GM18526 (cell line): ENCODE results near the gene B4GAT1.

Experiments
- POLR2A ChIP-seq: IDR thresholded peaks from 3 replicates; pipeline ENCODE4 v1.6.1; 2011; ENCODE audit not compliant: insufficient read length; ENCODE audit errors: extremely low read depth

The B4GAT1 gene

GRCh38 chr11:66340596-66341501 lies 6.6 kb downstream of the B4GAT1 start:
- TF ChIP-seq POLR2A, result no peak

- no peak for TF ChIP-seq POLR2A
Measured at GRCh38 chr11:66339686-66340483, 7.5 kb downstream of the B4GAT1 start.

DNA sequence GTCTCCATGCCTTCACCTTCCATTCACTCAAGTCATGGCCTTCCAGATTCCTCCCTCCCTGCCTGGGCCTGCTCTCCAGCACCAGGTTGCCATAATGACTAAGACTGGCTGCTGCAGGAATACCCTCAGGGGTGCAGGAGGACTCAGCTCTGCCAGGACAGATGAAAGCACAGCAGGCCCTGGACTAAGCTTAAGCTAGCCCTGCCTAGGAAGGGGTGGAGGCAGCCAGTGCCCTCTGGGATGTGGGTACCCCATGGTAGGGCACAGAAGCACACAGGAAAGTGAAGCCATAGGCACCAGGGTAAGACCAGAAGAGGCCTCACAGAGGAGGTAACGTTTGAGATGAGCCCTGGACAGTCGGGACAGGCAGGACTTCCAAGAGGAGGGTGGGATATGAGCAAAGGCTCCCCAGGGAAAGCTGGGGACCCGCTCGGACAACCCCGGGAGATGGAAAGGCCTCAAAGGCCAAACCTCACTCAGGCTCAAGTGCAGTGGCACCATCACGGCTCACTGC lies 8.2 kb downstream of the B4GAT1 start:
- TF ChIP-seq POLR2A, result no peak

DNA sequence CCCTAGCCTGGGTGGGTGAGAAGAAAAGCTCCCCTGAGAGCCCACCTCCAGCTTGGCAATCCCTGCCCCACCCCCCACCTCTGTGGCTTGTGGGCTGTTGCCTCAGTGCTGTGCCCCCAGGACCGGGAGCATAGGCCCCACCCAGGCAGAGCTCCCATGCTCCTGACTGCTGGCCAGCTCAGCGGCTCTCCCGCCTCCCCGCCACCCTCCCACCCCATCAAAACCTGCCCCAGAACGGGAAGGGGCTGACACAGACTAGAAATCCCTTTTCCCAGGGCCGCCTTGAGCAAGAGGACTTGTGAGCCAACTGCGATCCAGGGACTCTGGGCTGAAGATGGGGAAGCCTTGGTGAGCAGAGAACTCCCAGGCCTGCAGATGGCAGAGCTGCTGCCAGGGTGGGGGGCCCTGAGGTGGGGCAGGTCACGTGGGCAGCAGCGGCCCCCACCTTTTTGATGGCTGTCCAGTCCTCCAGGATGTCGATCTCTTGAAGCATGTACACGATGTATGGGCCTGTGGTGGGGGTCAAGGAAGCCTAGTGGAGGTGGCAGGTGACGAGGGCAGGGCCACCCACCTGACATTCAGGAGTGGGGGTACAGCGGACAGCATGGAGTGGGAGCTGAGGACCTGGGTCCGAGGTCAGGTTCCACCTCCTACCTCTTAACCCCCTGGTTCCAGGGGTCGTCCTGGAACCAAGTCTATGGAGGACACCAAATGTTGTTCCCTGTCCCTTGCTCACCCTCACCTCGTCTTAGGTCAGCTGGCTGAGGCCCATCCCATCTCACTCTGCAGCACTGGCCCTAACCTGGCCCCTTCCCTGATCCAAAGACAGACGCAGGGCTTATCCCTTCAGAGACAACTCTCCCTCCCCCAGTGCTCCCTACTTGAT lies 8.9 kb downstream of the B4GAT1 start:
- TF ChIP-seq POLR2A, result no peak

DNA sequence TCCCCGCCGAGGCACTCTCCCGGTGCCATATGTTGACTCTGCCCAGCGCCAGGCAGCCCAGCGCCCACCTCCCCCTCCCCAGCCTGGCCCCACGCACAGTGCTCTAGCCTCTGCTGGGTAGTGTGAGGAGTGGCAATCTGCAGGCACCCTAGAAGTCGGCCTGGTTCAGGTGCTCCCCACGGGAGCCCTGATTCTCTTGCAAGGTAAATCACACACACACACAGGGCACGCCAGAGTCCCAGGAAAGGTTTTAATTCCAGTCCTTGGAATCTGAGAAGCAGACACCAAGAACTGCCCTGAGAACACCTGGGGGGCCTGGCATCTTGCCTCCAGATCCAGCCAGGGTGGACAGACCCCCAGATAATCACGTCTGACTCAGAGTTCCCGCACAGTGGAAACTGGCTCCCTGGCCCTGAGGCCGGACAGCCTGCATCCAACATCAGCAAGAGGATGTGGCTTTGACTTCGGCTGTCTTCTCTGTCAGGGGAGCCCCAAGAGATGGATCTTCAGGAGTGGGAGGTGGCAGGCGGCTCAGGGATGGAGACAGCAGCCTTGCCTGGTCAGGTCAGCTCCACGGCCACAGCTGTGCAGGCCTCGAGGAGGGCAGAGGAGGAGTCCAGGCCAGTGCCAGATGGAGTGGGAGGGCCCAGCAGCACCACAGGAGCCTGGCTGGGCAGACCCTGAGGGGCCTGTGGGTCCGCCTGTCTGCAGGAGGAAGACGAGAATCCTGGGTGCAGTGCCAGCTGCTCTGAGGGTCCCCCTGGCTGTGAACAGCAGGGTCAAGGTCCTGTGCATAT lies 10.1 kb downstream of the B4GAT1 start:
- no peak for TF ChIP-seq POLR2A

GRCh38 chr11:66336234-66337102 lies 11.0 kb downstream of the B4GAT1 start, which contains the start of gene RIN1:
TSS of gene RIN1 (minus strand) at chr11:66336434. CDS start at chr11:66336402, 32 bp downstream.
- no peak for TF ChIP-seq POLR2A

GRCh38 chr11:66335531-66336233 lies 11.7 kb downstream of the B4GAT1 start:
- TF ChIP-seq POLR2A, result no peak

DNA sequence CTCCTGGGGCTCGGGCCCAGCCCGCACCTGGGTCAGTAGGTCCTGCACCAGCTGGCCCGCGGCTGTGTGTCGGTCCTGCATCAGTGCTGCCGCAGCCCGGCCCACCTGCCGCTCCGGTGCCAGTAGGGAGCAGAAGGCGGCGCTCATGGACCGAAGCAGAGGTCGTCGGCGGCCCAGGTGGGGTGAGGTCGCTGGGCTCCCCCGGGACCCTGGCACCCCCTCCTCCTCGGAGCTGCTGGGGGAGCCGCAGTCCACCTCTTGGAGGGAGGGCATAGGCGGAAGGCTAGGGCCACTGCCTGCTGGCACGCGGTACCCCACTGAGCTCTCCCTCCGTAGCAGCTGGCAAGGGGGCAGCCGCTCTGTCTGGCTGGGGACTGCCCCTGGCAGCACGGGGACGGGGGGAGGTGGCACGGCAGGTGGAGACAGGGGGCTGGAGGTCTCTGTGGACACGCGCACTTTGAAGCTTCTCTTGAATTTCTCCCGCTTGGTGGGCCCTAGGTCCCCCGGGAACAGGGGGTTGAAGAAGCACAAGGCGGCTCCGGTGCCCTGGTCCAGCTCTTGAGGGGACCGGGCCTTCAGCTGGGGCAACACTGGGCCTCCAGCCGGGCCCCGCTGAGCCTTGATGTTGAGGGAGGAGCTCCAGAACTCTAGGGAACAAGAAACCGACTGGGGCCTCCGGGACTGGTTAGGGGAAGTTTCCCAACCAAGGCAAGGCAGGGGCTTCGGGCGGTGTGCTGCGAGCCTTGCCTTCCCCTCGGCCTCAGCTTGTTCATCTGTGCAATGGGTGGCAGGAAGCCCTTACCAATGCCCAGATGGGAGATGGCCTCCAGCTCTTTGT lies 12.6 kb downstream of the B4GAT1 start:
- TF ChIP-seq POLR2A, result no peak

GRCh38 chr11:66333896-66334604 lies 13.4 kb downstream of the B4GAT1 start:
- TF ChIP-seq POLR2A, result no peak

DNA sequence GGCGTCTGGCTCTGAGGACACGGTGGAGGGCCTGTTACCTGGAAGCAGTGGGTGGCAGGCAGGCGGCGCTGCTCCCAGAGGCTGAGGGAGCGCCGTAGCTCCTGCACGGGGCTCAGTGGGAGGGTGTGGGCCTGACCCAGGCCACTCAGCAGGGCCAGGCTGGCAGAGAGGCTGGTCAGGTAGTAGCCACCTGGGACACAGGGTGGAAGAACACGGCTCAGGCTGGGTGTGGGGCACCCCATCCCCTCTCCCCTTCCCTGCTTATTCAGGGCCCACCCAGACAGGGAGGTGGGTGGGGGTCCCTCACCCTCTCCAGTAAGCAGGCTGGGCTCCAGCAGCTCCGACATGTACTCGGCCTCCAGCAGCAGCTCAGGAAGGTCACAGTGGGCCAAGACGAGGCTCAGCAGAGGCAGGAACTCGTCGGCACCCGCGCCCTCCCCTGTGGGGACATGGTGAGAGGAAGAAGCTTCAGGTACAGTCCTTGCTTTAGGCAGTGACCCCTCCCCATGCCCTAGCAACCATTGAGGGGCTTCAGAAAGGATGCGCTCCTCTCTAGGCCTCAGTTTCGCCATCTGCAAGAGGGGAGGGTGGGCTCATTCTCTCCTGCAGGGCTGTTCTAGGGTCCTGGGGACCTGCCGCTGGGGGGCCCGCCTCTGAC lies 14.1 kb downstream of the B4GAT1 start:
- no peak for TF ChIP-seq POLR2A
